KMS-11 (cell line): Measurements from ENCODE around the gene LHX3.

Experiments used
- H2AFZ ChIP-seq: fragments of 200-600 bp; sonication (generic); 2 replicates; pipeline ENCODE4 v1.6.1; 2016; ENCODE audit warnings: antibody characterized with exemption, mixed run types, low read depth
- H3K27ac ChIP-seq: fragments of 200-600 bp; sonication (generic); 2 replicates; pipeline ENCODE4 v1.6.1; 2016; ENCODE audit warnings: mild to moderate bottlenecking, mixed run types
- H3K27me3 ChIP-seq: fragments of 200-600 bp; sonication (generic); 2 replicates; pipeline ENCODE4 v1.6.1; 2017; ENCODE audit warnings: mild to moderate bottlenecking, low read depth, mixed run types, moderate library complexity; ENCODE audit not compliant: insufficient read depth
- H3K36me3 ChIP-seq: fragments of 200-600 bp; sonication (generic); 2 replicates; pipeline ENCODE4 v1.6.1; 2017; ENCODE audit warnings: mild to moderate bottlenecking, mixed run types; ENCODE audit not compliant: insufficient read depth
- H3K4me1 ChIP-seq: fragments of 200-600 bp; sonication (generic); 2 replicates; pipeline ENCODE4 v1.6.1; 2016; ENCODE audit warnings: mild to moderate bottlenecking, low read depth, mixed run types; ENCODE audit not compliant: poor library complexity, severe bottlenecking
- H3K4me2 ChIP-seq: fragments of 200-600 bp; sonication (generic); 2 replicates; pipeline ENCODE4 v1.7.0; 2016; ENCODE audit warnings: mild to moderate bottlenecking, mixed run types
- H3K4me3 ChIP-seq: fragments of 200-600 bp; sonication (generic); IDR thresholded peaks from 2 replicates; pipeline ENCODE4 v1.6.1; 2017; ENCODE audit warnings: low read depth, low read length, mixed read lengths; ENCODE audit not compliant: insufficient read depth
- H3K79me2 ChIP-seq: fragments of 200-600 bp; sonication (generic); 2 replicates; pipeline ENCODE4 v1.6.1; 2016; ENCODE audit warnings: low read depth, mixed run types; ENCODE audit not compliant: insufficient read depth
- H3K9ac ChIP-seq: fragments of 200-600 bp; sonication (generic); 2 replicates; pipeline ENCODE4 v1.6.1; 2016; ENCODE audit warnings: mild to moderate bottlenecking, mixed run types
- H4K20me1 ChIP-seq: fragments of 200-600 bp; sonication (generic); 2 replicates; pipeline ENCODE4 v1.6.1; 2016; ENCODE audit warnings: mild to moderate bottlenecking, mixed run types; ENCODE audit not compliant: insufficient read depth
- CTCF ChIP-seq: fragments of 200-600 bp; sonication (generic); conservative IDR thresholded peaks from 2 replicates; pipeline ENCODE4 v1.6.1; 2017; ENCODE audit warnings: low read depth, mild to moderate bottlenecking, antibody characterized with exemption, low read length, moderate library complexity, mixed read lengths

LHX3 gene

GRCh38 chr9:136225748-136226679, 21.1 kb upstream of the LHX3 start:
- no peak overlapping the region for H3K27ac ChIP-seq
- no peaks in the 10 kb centered on the region for H3K36me3 ChIP-seq
- no peaks in the 10 kb centered on the region for H4K20me1 ChIP-seq
- H3K4me2 ChIP-seq: no peak overlapping the region
- no peak overlapping the region for H3K9ac ChIP-seq
- no peak overlapping the region for H3K4me3 ChIP-seq
- H3K27me3 ChIP-seq: no peaks in the 10 kb centered on the region
- H3K79me2 ChIP-seq: no peaks in the 10 kb centered on the region
- TF ChIP-seq CTCF: peak; percentile 92
- no peak overlapping the region for H2AFZ ChIP-seq
- no peaks in the 10 kb centered on the region for H3K4me1 ChIP-seq

- no peaks in the 10 kb centered on the region for H3K79me2 ChIP-seq
- no peak overlapping the region for H2AFZ ChIP-seq
- no peaks in the 10 kb centered on the region for H3K4me1 ChIP-seq
- TF ChIP-seq CTCF: no peak
- H3K27ac ChIP-seq: no peak overlapping the region
- no peaks in the 10 kb centered on the region for H4K20me1 ChIP-seq
- H3K4me3 ChIP-seq: no peak overlapping the region
- no peak overlapping the region for H3K4me2 ChIP-seq
- H3K9ac ChIP-seq: no peak overlapping the region
- no peaks in the 10 kb centered on the region for H3K27me3 ChIP-seq
- no peaks in the 10 kb centered on the region for H3K36me3 ChIP-seq
Measured at GRCh38 chr9:136225366-136225747, 20.4 kb upstream of the LHX3 start.

- H3K4me1 ChIP-seq: no peaks in the 10 kb centered on the region
- TF ChIP-seq CTCF: no peak
- no peaks in the 10 kb centered on the region for H3K79me2 ChIP-seq
- no peak overlapping the region for H3K4me3 ChIP-seq
- no peak overlapping the region for H3K4me2 ChIP-seq
- no peak overlapping the region for H3K9ac ChIP-seq
- H4K20me1 ChIP-seq: no peaks in the 10 kb centered on the region
- H3K27ac ChIP-seq: no peak overlapping the region
- no peaks in the 10 kb centered on the region for H3K27me3 ChIP-seq
- no peak overlapping the region for H2AFZ ChIP-seq
- H3K36me3 ChIP-seq: no peaks in the 10 kb centered on the region
Measured at GRCh38 chr9:136223871-136224640, 19.1 kb upstream of the LHX3 start.

- Histone ChIP-seq H4K20me1 (no peaks in the 10 kb centered on the region), H2AFZ (no peak overlapping the region), H3K79me2 (no peaks in the 10 kb centered on the region), H3K36me3 (no peaks in the 10 kb centered on the region), H3K4me3 (no peak overlapping the region), H3K27me3 (no peaks in the 10 kb centered on the region), H3K9ac (no peak overlapping the region), H3K4me2 (no peak overlapping the region), H3K4me1 (no peaks in the 10 kb centered on the region), H3K27ac (no peak overlapping the region)
- no peak for TF ChIP-seq CTCF
Measured at GRCh38 chr9:136222906-136223285, 18.0 kb upstream of the LHX3 start.
